ENCODE results near the gene ENGASE. TPM values are rescaled to one million over a fixed set of nuclear protein-coding genes. Genes with fewer than 3 reads are reported as not detected.

The ENGASE gene
- total and polyA plus RNA-seq, 2 of the 4 experiments (the other 2 are of a cell fraction), result 3.9 to 12.1 TPM

- ATAC-seq (ENCODE audit: low read depth) (no peak), DNase-seq (no peak)
- intact Hi-C loops (cut with micrococcal nuclease) (no loop called here), dilution Hi-C loops (cut with HindIII; ENCODE audit: low sequenced_read_pairs, unreplicated experiment) (no loop called here), in situ Hi-C loops (cut with MboI; ENCODE audit: low sequenced_read_pairs) (no loop called here)
- Histone ChIP-seq H3K56ac (ENCODE audit: extremely low read depth, insufficient read depth, low read length) (no peak overlapping the region), H3K4me3 (ENCODE audit: insufficient read depth, low read depth, low read length) (no peak overlapping the region), H2BK15ac (ENCODE audit: low read depth, low read length) (no peak overlapping the region), H3K9me3 (ENCODE audit: control insufficient read depth, insufficient read depth, low read length) (peaks cover 2% of the 10 kb centered on the region; the same call in 1 of the 2 replicates), H2BK120ac (ENCODE audit: low read depth, low read length) (no peak overlapping the region), H3K4me2 (ENCODE audit: low read depth, low read length) (no peak overlapping the region), H3K9ac (ENCODE audit: low read depth, low read length) (no peak overlapping the region), H2AK9ac (replicated peaks; ENCODE audit: low read depth, low read length, poor library complexity) (no peak overlapping the region), H3K18ac (ENCODE audit: low read depth, low read length) (no peak overlapping the region), H2BK20ac (ENCODE audit: low read depth, low read length) (no peak overlapping the region), H4K91ac (ENCODE audit: insufficient read depth, low read depth, low read length) (no peak overlapping the region), H3K4me1 (ENCODE audit: control insufficient read depth, insufficient read depth, low read length) (no peaks in the 10 kb centered on the region), H3K14ac (replicated peaks; ENCODE audit: low read depth, low read length) (no peak overlapping the region), H3K36me3 (ENCODE audit: control insufficient read depth, insufficient read depth, low read length) (peaks cover 8% of the 10 kb centered on the region; the same call in 1 of the 2 replicates), H2AFZ (replicated peaks; ENCODE audit: low read length, poor library complexity) (no peak overlapping the region), H4K8ac (ENCODE audit: low read depth in 2 of 2, low read length in 2 of 2) (no peak overlapping the region), H3K27me3 (ENCODE audit: control insufficient read depth, insufficient read depth, low read length) (no peaks in the 10 kb centered on the region), H2BK5ac (ENCODE audit: low read depth, low read length, poor library complexity, severe bottlenecking) (no peak overlapping the region), H3K23ac (ENCODE audit: low read depth, low read length) (no peak overlapping the region), H4K5ac (ENCODE audit: low read depth, low read length) (no peak overlapping the region), H3K9me1 (ENCODE audit: insufficient read depth, low read length) (peaks cover 7% of the 10 kb centered on the region; the same call in 1 of the 2 replicates), H4K20me1 (ENCODE audit: insufficient read depth, low read length) (no peaks in the 10 kb centered on the region; the same call in 1 of the 2 replicates), H3K79me1 (ENCODE audit: low read depth in 1 of 2, low read length in 2 of 2) (no peaks in the 10 kb centered on the region), H3K27ac (ENCODE audit: insufficient read depth, low read length) (no peak overlapping the region), H2AK5ac (ENCODE audit: low read depth, low read length) (no peak overlapping the region), H3K4ac (ENCODE audit: low read depth, low read length) (no peak overlapping the region)
- POLR2A ChIA-PET (ENCODE audit: unreplicated experiment), result no interaction called here
- BruUV-seq (replicated peaks), result no TSS peak
- WGBS, 2 experiments (ENCODE audit: extremely low coverage in 2 of 2, insufficient read length in 1 of 2), result no CpG with 5 or more reads among the region's 1 CpG
- no peak for TF ChIP-seq USF2 (IDR thresholded peaks at IDR 0.05; ENCODE audit: low read depth, low read length)
- TF ChIP-seq RAD21 (IDR thresholded peaks at IDR 0.05; ENCODE audit: low read length), result no peak
- TF ChIP-seq CEBPB (IDR thresholded peaks at IDR 0.05; ENCODE audit: low read depth, low read length), result no peak
- TF ChIP-seq MXI1 (IDR thresholded peaks at IDR 0.05; ENCODE audit: borderline replicate concordance, low read depth, low read length), result no peak
- TF ChIP-seq ELK1 (IDR thresholded peaks at IDR 0.05; ENCODE audit: borderline replicate concordance, low read depth, low read length), result no peak
- TF ChIP-seq BHLHE40 (IDR thresholded peaks at IDR 0.05; ENCODE audit: low read depth, low read length), result no peak
- no peak for TF ChIP-seq MAFK (IDR thresholded peaks at IDR 0.05; ENCODE audit: low read depth, low read length)
- TF ChIP-seq CHD1 (IDR thresholded peaks at IDR 0.05; ENCODE audit: low read depth, low read length), result no peak
- no peak for TF ChIP-seq FOS (IDR thresholded peaks at IDR 0.05; ENCODE audit: low read depth, low read length)
- no peak for TF ChIP-seq MAZ (IDR thresholded peaks at IDR 0.05; ENCODE audit: borderline replicate concordance, low read depth, low read length)
- no peak for TF ChIP-seq POLR2A (IDR thresholded peaks at IDR 0.05; ENCODE audit: low read depth, low read length)
- no peak for TF ChIP-seq CTCF (conservative IDR thresholded peaks at IDR 0.05; ENCODE audit: low read depth, low read length)
- no peak for TF ChIP-seq RFX5 (IDR thresholded peaks at IDR 0.05; ENCODE audit: low read depth, low read length)
- no peak for TF ChIP-seq NFE2L2 (IDR thresholded peaks at IDR 0.05; ENCODE audit: low read depth, low read length)
- no peak for TF ChIP-seq SMC3 (IDR thresholded peaks at IDR 0.05; ENCODE audit: low read depth, low read length)
- TF ChIP-seq RCOR1 (IDR thresholded peaks at IDR 0.05; ENCODE audit: insufficient replicate concordance, low read length), result no peak
- CTCF ChIA-PET, result no interaction called here
Observed at GRCh38 chr17:79052131-79052530, 22.5 kb upstream of the ENGASE start.
